HL-60 (cell line): ENCODE measurements around the gene EVX2.

Source experiments
- DNase-seq, 2 experiments: peaks; one replicate each; pipeline ENCODE4 v3.0.0-alpha.2; 2010 to 2020; ENCODE audit warnings: low read depth in 1 of 2, low spot score in 1 of 2
- H3K27ac ChIP-seq: fragments of 250-450 bp; sonication (Bioruptor Pico); replicated peaks from 2 replicates; pipeline ENCODE4 v1.5.1; 2020; ENCODE audit warnings: mild to moderate bottlenecking, moderate library complexity
- H3K27me3 ChIP-seq: fragments of 250-450 bp; sonication (Bioruptor Pico); 2 replicates; pipeline ENCODE4 v1.5.1; 2021; ENCODE audit warnings: mild to moderate bottlenecking, moderate library complexity; ENCODE audit not compliant: insufficient read depth, poor library complexity, severe bottlenecking
- H3K4me3 ChIP-seq: replicated peaks from 2 replicates; pipeline ENCODE4 v1.5.1; 2011; ENCODE audit warnings: mild to moderate bottlenecking, control low read depth, low read length; ENCODE audit not compliant: insufficient read depth
- CTCF ChIP-seq: IDR thresholded peaks from one replicate; pipeline ENCODE4 v1.5.1; 2011; ENCODE audit warnings: low read length, control low read depth, inconsistent platforms; ENCODE audit not compliant: insufficient read depth
- GABPA ChIP-seq: IDR thresholded peaks from 2 replicates; pipeline ENCODE4 v1.6.1; 2012; ENCODE audit warnings: low read depth
- POLR2AphosphoS5 ChIP-seq: IDR thresholded peaks from 2 replicates; pipeline ENCODE4 v1.6.1; 2012; ENCODE audit warnings: low read depth
- REST ChIP-seq: IDR thresholded peaks from 2 replicates; pipeline ENCODE4 v1.6.1; 2012; ENCODE audit warnings: low read depth; ENCODE audit not compliant: insufficient replicate concordance
- SPI1 ChIP-seq: IDR thresholded peaks from 2 replicates; pipeline ENCODE4 v1.6.1; 2012; ENCODE audit warnings: low read depth, mild to moderate bottlenecking, borderline replicate concordance

The EVX2 gene

GRCh38 chr2:176123411-176124109, 39.8 kb upstream of the EVX2 start:
- Histone ChIP-seq H3K27me3 (peaks cover 93% of the 10 kb centered on the region), H3K27ac (no peak overlapping the region), H3K4me3 (no peak overlapping the region)
- no peak for DNase-seq
- TF ChIP-seq POLR2AphosphoS5, result no peak
- TF ChIP-seq REST, result no peak
- no peak for TF ChIP-seq CTCF
- no peak for TF ChIP-seq GABPA
- TF ChIP-seq SPI1, result no peak

- TF ChIP-seq REST (no peak), SPI1 (no peak), CTCF (no peak), GABPA (no peak)
- H3K27ac ChIP-seq, result no peak within 1 kb of the TSS
- DNase-seq, result no peak
- peaks cover 92% of the 10 kb centered on the region for H3K27me3 ChIP-seq
- H3K4me3 ChIP-seq, result no peak within 1 kb of the TSS
Measured at GRCh38 chr2:176122683-176123410, 39.1 kb upstream of the EVX2 start, which contains the start of gene HOXD9. Gene HOXD9, plus strand, starts transcription at chr2:176122719. Its CDS starts 50 bp downstream, at chr2:176122769.

- TF ChIP-seq REST (no peak), POLR2AphosphoS5 (no peak), CTCF (no peak), GABPA (no peak), SPI1 (no peak)
Measured at GRCh38 chr2:176122052-176122682, 38.4 kb upstream of the EVX2 start.

More at GRCh38 chr2:176122052-176122682, 38.4 kb upstream of the EVX2 start:
- no peak for DNase-seq
- H3K27ac ChIP-seq, result no peak overlapping the region
- H3K27me3 ChIP-seq, result peaks cover 92% of the 10 kb centered on the region
- H3K4me3 ChIP-seq, result no peak overlapping the region
